Activated CD4-positive, alpha-beta T cell treated with anti-CD3 and anti-CD28 coated beads, Interleukin-10, Interleukin-2, amounts not matched to agents 100 ng/mL and 50 ng/mL, durations not matched to agents 16 hours and 8 hours (primary cell): ENCODE results near the gene PSTPIP2.
"Not testable (repeated sequence)": the region's sequence is repeated elsewhere in the genome, so short reads cannot be mapped to it uniquely, and the experiment has no call there.

Experiments used
- DNase-seq: peaks from one replicate; pipeline ENCODE4 v3.0.0-alpha.2; 2020

Gene PSTPIP2

GRCh38 chr18:46071653-46072375, at the start of gene PSTPIP2:
Gene PSTPIP2, minus strand, starts transcription at chr18:46072260. Its CDS starts 72 bp downstream, at chr18:46072188.
- DNase-seq, result peak; percentile 61

GRCh38 chr18:46113751-46114150, 41.7 kb upstream of the PSTPIP2 start:
- DNase-seq, result no peak

- no peak for DNase-seq
Measured at GRCh38 chr18:46110406-46110805, 38.3 kb upstream of the PSTPIP2 start.

- no peak for DNase-seq
Measured at GRCh38 chr18:46109386-46109785, 37.3 kb upstream of the PSTPIP2 start.

- peak; percentile 91 for DNase-seq
Measured at GRCh38 chr18:46104128-46104911, 32.3 kb upstream of the PSTPIP2 start, which contains the start of gene HAUS1. Gene HAUS1, plus strand, starts transcription at chr18:46104385. Its CDS starts 27 bp downstream, at chr18:46104412.

- no peak for DNase-seq
Measured at GRCh38 chr18:46099463-46099862, 27.4 kb upstream of the PSTPIP2 start.

- DNase-seq, result no peak
Measured at GRCh38 chr18:46098616-46098933, 26.5 kb upstream of the PSTPIP2 start.

- peak; percentile 90 for DNase-seq
Measured at GRCh38 chr18:46097801-46098615, 25.9 kb upstream of the PSTPIP2 start, which contains the start of gene ATP5F1A. Gene ATP5F1A, minus strand, starts transcription at chr18:46098296. Its CDS starts 65 bp downstream, at chr18:46098231.

- DNase-seq, result no peak
Measured at GRCh38 chr18:46097431-46097800, 25.4 kb upstream of the PSTPIP2 start.

GRCh38 chr18:46096651-46097300, 24.7 kb upstream of the PSTPIP2 start:
- DNase-seq, result peak; percentile 27

- DNase-seq, result no peak
Measured at GRCh38 chr18:46095532-46095931, 23.5 kb upstream of the PSTPIP2 start.

GRCh38 chr18:46088501-46088900, 16.4 kb upstream of the PSTPIP2 start:
- not testable (repeated sequence) for DNase-seq

GRCh38 chr18:46084431-46084830, 12.4 kb upstream of the PSTPIP2 start:
- no peak for DNase-seq

- no peak for DNase-seq
Measured at GRCh38 chr18:46080156-46080555, 8.1 kb upstream of the PSTPIP2 start.

GRCh38 chr18:46079336-46079735, 7.3 kb upstream of the PSTPIP2 start:
- DNase-seq, result no peak

- DNase-seq, result peak; percentile 76
Measured at GRCh38 chr18:46073474-46074331, 1.6 kb upstream of the PSTPIP2 start.

- no peak for DNase-seq
Measured at GRCh38 chr18:46072959-46073358, 899 bp upstream of the PSTPIP2 start.

- DNase-seq, result no peak
Measured at GRCh38 chr18:46072376-46072867, 362 bp upstream of the PSTPIP2 start.

- DNase-seq, result no peak
Measured at GRCh38 chr18:46070815-46071652, 1.0 kb downstream of the PSTPIP2 start.

GRCh38 chr18:46070232-46070631, 1.8 kb downstream of the PSTPIP2 start:
- no peak for DNase-seq

GRCh38 chr18:46069524-46069923, 2.5 kb downstream of the PSTPIP2 start:
- DNase-seq, result peak; percentile 28
